HG03575 (cell line): Measurements from ENCODE around the gene CYP2D6.
"Not testable (repeated sequence)": the region's sequence is repeated elsewhere in the genome, so short reads cannot be mapped to it uniquely, and the experiment has no call there.

ENCODE experiments used
- ATAC-seq: cut with Tn5 transposase; IDR thresholded peaks from one replicate; pipeline ENCODE4 v1.9.1; 2021; ENCODE audit not compliant: unreplicated experiment, insufficient number of reproducible peaks, low FRiP score; ENCODE audit errors: extremely low read depth

Gene CYP2D6

GRCh38 chr22:42130639-42131431, at the start of gene CYP2D6:
TSS of gene CYP2D6 (minus strand) at chr22:42130810. CDS start at chr22:42130791, 19 bp downstream.
- not testable (repeated sequence) for ATAC-seq

GRCh38 chr22:42179616-42180015, 49.0 kb upstream of the CYP2D6 start:
- no peak for ATAC-seq

- ATAC-seq = no peak
Observed at GRCh38 chr22:42178910-42179519, 48.4 kb upstream of the CYP2D6 start.

- no peak for ATAC-seq
Observed at GRCh38 chr22:42177891-42178336, 47.3 kb upstream of the CYP2D6 start.

GRCh38 chr22:42176255-42176915, 45.8 kb upstream of the CYP2D6 start:
- ATAC-seq = no peak

- no peak for ATAC-seq
Observed at GRCh38 chr22:42174062-42174461, 43.5 kb upstream of the CYP2D6 start.

- no peak for ATAC-seq
Observed at GRCh38 chr22:42173183-42173926, 42.7 kb upstream of the CYP2D6 start.

GRCh38 chr22:42172773-42173172, 42.2 kb upstream of the CYP2D6 start:
- no peak for ATAC-seq

- ATAC-seq = no peak
Observed at GRCh38 chr22:42171946-42172719, 41.5 kb upstream of the CYP2D6 start.

GRCh38 chr22:42171417-42171816, 40.8 kb upstream of the CYP2D6 start:
- ATAC-seq = no peak

GRCh38 chr22:42170946-42171345, 40.3 kb upstream of the CYP2D6 start:
- no peak for ATAC-seq

- ATAC-seq = no peak
Observed at GRCh38 chr22:42169055-42169469, 38.5 kb upstream of the CYP2D6 start.

GRCh38 chr22:42168476-42168875, 37.9 kb upstream of the CYP2D6 start:
- ATAC-seq = no peak

- no peak for ATAC-seq
Observed at GRCh38 chr22:42167066-42167465, 36.5 kb upstream of the CYP2D6 start.

GRCh38 chr22:42164901-42165300, 34.3 kb upstream of the CYP2D6 start:
- ATAC-seq = no peak

GRCh38 chr22:42163515-42163914, 32.9 kb upstream of the CYP2D6 start:
- no peak for ATAC-seq

GRCh38 chr22:42162728-42163489, 32.3 kb upstream of the CYP2D6 start:
- no peak for ATAC-seq
